HG02763 (cell line): ENCODE measurements around the gene KRT14.
"Not testable (repeated sequence)": the region's sequence is repeated elsewhere in the genome, so short reads cannot be mapped to it uniquely, and the experiment has no call there.

ENCODE experiments used
- ATAC-seq: cut with Tn5 transposase; IDR thresholded peaks from one replicate; pipeline ENCODE4 v1.9.1; 2021; ENCODE audit warnings: mild to moderate bottlenecking, moderate library complexity; ENCODE audit not compliant: unreplicated experiment

The KRT14 gene

GRCh38 chr17:41610061-41610517, 23.4 kb upstream of the KRT14 start:
- not testable (repeated sequence) for ATAC-seq

- ATAC-seq: not testable (repeated sequence)
These were observed 20.2 kb upstream of the KRT14 start for GRCh38 chr17:41606930-41607329.

GRCh38 chr17:41602524-41602923, 15.8 kb upstream of the KRT14 start:
- no peak for ATAC-seq

GRCh38 chr17:41600318-41600717, 13.6 kb upstream of the KRT14 start:
- ATAC-seq: no peak

- ATAC-seq: no peak
These were observed 13.0 kb upstream of the KRT14 start for GRCh38 chr17:41599680-41600079.

- ATAC-seq: no peak
These were observed 8.9 kb upstream of the KRT14 start for GRCh38 chr17:41595585-41595984.

GRCh38 chr17:41594363-41594915, 7.7 kb upstream of the KRT14 start:
- ATAC-seq: no peak

GRCh38 chr17:41593306-41593981, 6.7 kb upstream of the KRT14 start:
- no peak for ATAC-seq

GRCh38 chr17:41592601-41593305, 6.1 kb upstream of the KRT14 start:
- ATAC-seq: no peak

GRCh38 chr17:41589301-41589700, 2.6 kb upstream of the KRT14 start:
- no peak for ATAC-seq

GRCh38 chr17:41588126-41588810, 1.6 kb upstream of the KRT14 start:
- no peak for ATAC-seq

GRCh38 chr17:41585301-41586056, 1.2 kb downstream of the KRT14 start:
- no peak for ATAC-seq

GRCh38 chr17:41584331-41584927, 2.3 kb downstream of the KRT14 start:
- ATAC-seq: not testable (repeated sequence)

GRCh38 chr17:41583137-41584127, 3.3 kb downstream of the KRT14 start:
- ATAC-seq: no peak

- not testable (repeated sequence) for ATAC-seq
These were observed 4.4 kb downstream of the KRT14 start for GRCh38 chr17:41582061-41582968.

- no peak for ATAC-seq
These were observed 5.2 kb downstream of the KRT14 start for GRCh38 chr17:41581366-41582060.

GRCh38 chr17:41580687-41581365, 5.9 kb downstream of the KRT14 start:
- no peak for ATAC-seq
